Activated CD4-positive, alpha-beta T cell treated with anti-CD3 and anti-CD28 coated beads, Interleukin-2, amount 10 ng/mL, durations not matched to agents 24 days and 14 days (primary cell): ENCODE measurements around the gene ACSBG1. TPM values are rescaled to one million over a fixed set of nuclear protein-coding genes. Genes with fewer than 3 reads are reported as not detected.
A peak's percentile ranks its signal among the peaks of the same experiment; 100 is the strongest.
"Not testable (repeated sequence)": the region's sequence is repeated elsewhere in the genome, so short reads cannot be mapped to it uniquely, and the experiment has no call there.

ENCODE experiments used
- DNase-seq: peaks from one replicate; pipeline ENCODE4 v3.0.0; 2022
- H3K27ac Mint-ChIP-seq: one replicate; pipeline ENCODE4 v1.8.0; 2022; ENCODE audit warnings: mild to moderate bottlenecking, mixed read lengths
- H3K27me3 Mint-ChIP-seq: one replicate; pipeline ENCODE4 v1.8.0; 2022; ENCODE audit warnings: mixed read lengths
- H3K36me3 Mint-ChIP-seq: one replicate; pipeline ENCODE4 v1.8.0; 2022; ENCODE audit warnings: low read depth, mild to moderate bottlenecking, mixed read lengths
- H3K4me1 Mint-ChIP-seq: one replicate; pipeline ENCODE4 v1.8.0; 2021; ENCODE audit warnings: mixed read lengths
- H3K4me3 Mint-ChIP-seq: one replicate; pipeline ENCODE4 v1.8.0; 2022; ENCODE audit warnings: mild to moderate bottlenecking, moderate library complexity, mixed read lengths
- H3K9me3 Mint-ChIP-seq: one replicate; pipeline ENCODE4 v1.8.0; 2021; ENCODE audit warnings: mixed read lengths
- intact Hi-C: fragments of 100-400 bp; cut with micrococcal nuclease; formaldehyde crosslinking; loops from one replicate; pipeline ENCODE4 v1.15.1; 2023
- total RNA-seq: library from RNA; stranded (reverse); gene quantifications from 2 replicates; pipeline ENCODE4 v1.2.3, GENCODE V29; 2022

The ACSBG1 gene
- total RNA-seq, 1 donor from 2014 or later, result not detected

DNA sequence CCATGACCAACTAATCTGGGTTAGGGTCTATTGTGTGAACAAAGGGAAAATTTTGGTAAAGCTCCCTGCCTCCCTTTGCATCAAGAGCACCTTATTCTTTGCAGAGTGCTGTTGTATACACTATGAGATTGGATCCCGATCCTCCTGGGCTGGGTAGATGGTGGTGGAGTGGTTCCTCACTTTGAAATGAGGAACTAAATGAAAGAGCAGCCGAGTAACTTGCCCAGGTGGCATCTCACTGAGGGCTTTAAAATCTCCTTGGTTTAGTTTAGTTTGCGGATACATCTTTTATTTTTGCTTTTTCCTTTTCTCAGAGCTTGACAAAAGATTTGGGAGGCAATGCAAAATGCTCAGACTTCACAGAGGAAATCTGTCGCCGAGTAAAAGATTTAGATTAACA is 65.8 kb downstream of the ACSBG1 start:
- Mint-ChIP-seq H3K36me3 (peaks cover 82% of the 10 kb centered on the region), H3K9me3 (no peaks in the 10 kb centered on the region), H3K4me3 (no peak overlapping the region), H3K27me3 (no peaks in the 10 kb centered on the region), H3K4me1 (peaks cover 48% of the 10 kb centered on the region), H3K27ac (no peak overlapping the region)
- DNase-seq, result no peak
- intact Hi-C loops, result no loop called here

DNA sequence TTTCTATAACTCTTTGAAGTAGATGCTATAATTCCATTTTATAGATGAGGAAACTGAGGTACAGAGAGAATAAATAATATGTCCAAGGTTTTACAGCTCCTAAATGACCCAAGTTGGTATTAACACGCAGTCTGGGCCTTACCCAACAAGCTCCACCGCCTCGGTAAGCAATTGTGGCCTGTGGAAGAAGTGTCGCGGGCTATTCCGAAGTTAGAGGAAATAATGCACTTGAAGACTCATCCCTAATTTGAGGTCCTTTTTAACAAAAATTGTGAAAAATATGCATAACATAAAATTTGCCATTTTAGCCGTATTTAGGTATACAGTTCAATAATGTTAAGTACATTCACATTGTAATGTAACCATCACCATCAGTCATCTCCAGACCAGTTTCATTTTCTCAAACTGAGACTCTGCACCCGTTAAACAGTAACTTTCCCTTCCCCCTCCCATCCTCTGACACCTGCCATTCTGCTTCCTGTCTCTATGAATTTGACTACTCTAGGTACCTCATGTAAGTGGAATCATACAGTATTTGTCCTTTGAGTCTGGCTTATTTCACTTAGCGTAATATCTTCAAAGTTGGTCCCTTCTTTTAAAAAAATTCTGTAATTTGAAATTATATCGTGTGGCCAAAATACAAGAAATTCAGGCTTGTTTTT is 67.0 kb downstream of the ACSBG1 start:
- Mint-ChIP-seq H3K27ac (peak overlapping the region; percentile 66), H3K9me3 (no peaks in the 10 kb centered on the region), H3K27me3 (no peaks in the 10 kb centered on the region), H3K4me1 (peaks cover 40% of the 10 kb centered on the region), H3K36me3 (peaks cover 84% of the 10 kb centered on the region), H3K4me3 (peak overlapping the region; percentile 48)
- peak; percentile 85 for DNase-seq
- intact Hi-C loops, result loop anchor here (1.0 kb wide), 1 partner anchor 18 kb away; the partner anchor contains the start of gene IDH3A

- Mint-ChIP-seq H3K27me3 (no peaks in the 10 kb centered on the region), H3K27ac (peak overlapping the region; percentile 2), H3K4me3 (no peak overlapping the region), H3K9me3 (no peaks in the 10 kb centered on the region), H3K4me1 (peaks cover 24% of the 10 kb centered on the region), H3K36me3 (peaks cover 72% of the 10 kb centered on the region)
- no peak for DNase-seq
- intact Hi-C loops, result no loop called here
These were observed 70.4 kb downstream of the ACSBG1 start for GRCh38 chr15:78164010-78164409.

GRCh38 chr15:78162038-78162437 is 72.3 kb downstream of the ACSBG1 start:
- no peaks in the 10 kb centered on the region for H3K9me3 Mint-ChIP-seq
- H3K36me3 Mint-ChIP-seq, result peaks cover 67% of the 10 kb centered on the region
- intact Hi-C loops, result no loop called here
- peaks cover 10% of the 10 kb centered on the region for H3K4me1 Mint-ChIP-seq
- no peak overlapping the region for H3K27ac Mint-ChIP-seq
- H3K27me3 Mint-ChIP-seq, result no peaks in the 10 kb centered on the region
- no peak overlapping the region for H3K4me3 Mint-ChIP-seq
- DNase-seq, result peak; percentile 74

GRCh38 chr15:78159395-78159794 is 75.0 kb downstream of the ACSBG1 start:
- no peaks in the 10 kb centered on the region for H3K9me3 Mint-ChIP-seq
- no peaks in the 10 kb centered on the region for H3K27me3 Mint-ChIP-seq
- no peak overlapping the region for H3K27ac Mint-ChIP-seq
- H3K36me3 Mint-ChIP-seq, result peaks cover 56% of the 10 kb centered on the region
- H3K4me1 Mint-ChIP-seq, result peaks cover 6% of the 10 kb centered on the region
- no peak overlapping the region for H3K4me3 Mint-ChIP-seq
- no peak for DNase-seq
- intact Hi-C loops, result no loop called here

DNA sequence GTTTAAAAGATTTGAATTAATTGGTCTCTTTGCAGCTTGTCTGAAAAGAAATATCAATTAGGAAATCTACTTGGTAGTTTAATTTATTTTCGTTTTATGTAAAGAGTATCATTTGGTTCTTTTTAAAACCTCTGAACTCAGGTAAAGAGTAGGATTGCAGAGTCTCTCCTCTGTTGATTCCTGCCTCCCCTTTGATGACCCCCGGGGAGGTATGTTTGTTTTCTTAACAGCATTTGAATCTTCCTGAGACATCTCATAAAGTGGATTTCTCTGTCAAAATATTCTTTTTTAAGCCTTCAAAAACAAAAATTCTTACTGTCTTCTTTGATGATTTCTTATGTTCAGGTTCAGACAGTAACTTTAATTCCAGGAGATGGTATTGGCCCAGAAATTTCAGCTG is 77.2 kb downstream of the ACSBG1 start:
- H3K27me3 Mint-ChIP-seq, result no peaks in the 10 kb centered on the region
- H3K4me3 Mint-ChIP-seq, result no peak overlapping the region
- intact Hi-C loops, result no loop called here
- peaks cover 47% of the 10 kb centered on the region for H3K36me3 Mint-ChIP-seq
- no peaks in the 10 kb centered on the region for H3K9me3 Mint-ChIP-seq
- no peak overlapping the region for H3K27ac Mint-ChIP-seq
- peaks cover 16% of the 10 kb centered on the region for H3K4me1 Mint-ChIP-seq
- DNase-seq, result no peak

GRCh38 chr15:78156653-78157052 is 77.7 kb downstream of the ACSBG1 start:
- H3K27ac Mint-ChIP-seq, result no peak overlapping the region
- H3K9me3 Mint-ChIP-seq, result no peaks in the 10 kb centered on the region

GRCh38 chr15:78155355-78155939 is 78.9 kb downstream of the ACSBG1 start:
- intact Hi-C loops, result no loop called here
- Mint-ChIP-seq H3K4me1 (peaks cover 25% of the 10 kb centered on the region), H3K27ac (no peak overlapping the region), H3K4me3 (no peak overlapping the region), H3K36me3 (peaks cover 46% of the 10 kb centered on the region), H3K27me3 (no peaks in the 10 kb centered on the region), H3K9me3 (no peaks in the 10 kb centered on the region)
- no peak for DNase-seq

More at GRCh38 chr15:78156653-78157052, 77.7 kb downstream of the ACSBG1 start:
- Mint-ChIP-seq H3K4me3 (no peak overlapping the region), H3K4me1 (peaks cover 16% of the 10 kb centered on the region), H3K36me3 (peaks cover 42% of the 10 kb centered on the region), H3K27me3 (no peaks in the 10 kb centered on the region)
- intact Hi-C loops, result no loop called here
- no peak for DNase-seq

- Mint-ChIP-seq H3K36me3 (peaks cover 46% of the 10 kb centered on the region), H3K27me3 (no peaks in the 10 kb centered on the region), H3K9me3 (no peaks in the 10 kb centered on the region), H3K4me3 (no peak overlapping the region), H3K27ac (no peak overlapping the region), H3K4me1 (peaks cover 29% of the 10 kb centered on the region)
- no peak for DNase-seq
- intact Hi-C loops, result no loop called here
These were observed 79.4 kb downstream of the ACSBG1 start for GRCh38 chr15:78154955-78155354.

- Mint-ChIP-seq H3K4me3 (peak overlapping the region; percentile 98), H3K27ac (peak overlapping the region; percentile 6), H3K36me3 (peaks cover 28% of the 10 kb centered on the region), H3K4me1 (peaks cover 42% of the 10 kb centered on the region)
- intact Hi-C loops, H3K27me3 Mint-ChIP-seq, DNase-seq, H3K9me3 Mint-ChIP-seq: not testable (repeated sequence)
These were observed 83.3 kb downstream of the ACSBG1 start for GRCh38 chr15:78151075-78151474.

GRCh38 chr15:78149805-78150751 is 84.3 kb downstream of the ACSBG1 start:
- intact Hi-C loops, result loop anchor here (1.0 kb wide), 4 partner anchors 17 to 288 kb away; partner anchors contain the start of genes CIB2, IREB2 and SKIC8
- peak; percentile 67 for DNase-seq
- peaks cover 25% of the 10 kb centered on the region for H3K36me3 Mint-ChIP-seq
- H3K27ac Mint-ChIP-seq, result peak overlapping the region; percentile 93
- peak overlapping the region; percentile 98 for H3K4me3 Mint-ChIP-seq
- no peaks in the 10 kb centered on the region for H3K27me3 Mint-ChIP-seq
- H3K9me3 Mint-ChIP-seq, result no peaks in the 10 kb centered on the region
- H3K4me1 Mint-ChIP-seq, result peaks cover 40% of the 10 kb centered on the region

DNA sequence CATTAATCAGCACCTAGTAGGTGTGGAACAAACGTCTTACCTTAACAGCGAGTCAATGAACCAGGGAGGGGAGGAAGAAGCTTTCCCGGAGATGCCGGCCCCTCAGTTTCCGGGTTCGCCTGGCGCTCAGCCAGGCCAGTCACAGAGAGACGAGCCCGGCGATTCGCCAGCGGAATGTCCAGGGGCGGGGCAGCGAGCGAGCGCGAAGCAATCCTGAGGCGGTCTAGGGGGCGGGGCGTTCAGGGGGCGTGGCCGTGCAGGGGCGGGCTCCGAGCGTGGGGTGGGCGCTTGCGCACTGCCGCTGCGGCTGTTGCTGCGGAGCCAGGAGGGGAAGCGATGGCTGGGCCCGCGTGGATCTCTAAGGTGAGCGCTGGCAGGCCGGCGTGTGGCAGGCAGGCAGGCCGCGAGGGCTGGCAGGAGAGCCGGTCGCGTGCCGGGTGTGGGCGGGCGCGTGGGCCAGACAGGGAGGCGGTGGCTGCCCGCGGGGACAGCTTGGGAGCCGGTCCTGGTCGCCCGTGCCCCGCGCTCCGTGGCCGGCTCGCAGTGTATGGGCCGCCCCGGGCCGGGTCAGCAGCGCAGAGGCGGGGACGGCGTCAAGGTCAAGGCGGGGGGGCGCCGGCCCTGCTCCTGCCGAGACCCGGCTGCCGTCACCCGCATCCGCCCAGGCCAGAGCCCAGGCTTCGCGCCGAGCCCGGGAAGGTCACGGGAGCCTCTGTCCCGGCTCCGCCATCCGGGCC is 85.1 kb downstream of the ACSBG1 start, which contains the start of gene IDH3A:
Gene IDH3A, plus strand, starts transcription at position 295 of the 737 bp plus-strand sequence. Its CDS starts 42 bp downstream, at position 337.
- peaks cover 25% of the 10 kb centered on the region for H3K36me3 Mint-ChIP-seq
- peak within 1 kb of the TSS; percentile 98 for H3K4me3 Mint-ChIP-seq
- peak within 1 kb of the TSS; percentile 93 for H3K27ac Mint-ChIP-seq
- H3K27me3 Mint-ChIP-seq, result no peaks in the 10 kb centered on the region
- DNase-seq, result peak; percentile 100
- H3K4me1 Mint-ChIP-seq, result peaks cover 38% of the 10 kb centered on the region
- H3K9me3 Mint-ChIP-seq, result no peaks in the 10 kb centered on the region
- intact Hi-C loops, result loop anchor here (1.0 kb wide), 4 partner anchors 18 to 289 kb away; partner anchors contain the start of genes CIB2, IREB2 and SKIC8
